GM12878 (cell line): ENCODE data around the gene PCID2. TPM values are rescaled to one million over a fixed set of nuclear protein-coding genes. Genes with fewer than 3 reads are reported as not detected.

ENCODE experiments used
- ATAC-seq: fragments of 200-7000 bp; cut with Tn5 transposase; 3 replicates; pipeline ENCODE4 v1.9.1; 2020; ENCODE audit warnings: mild to moderate bottlenecking, moderate library complexity
- BruUV-seq: library from RNA; stranded (reverse); fragments of 400-500 nt; replicated peaks from 2 replicates; lab custom pipeline; 2021; lab: Mats Ljungman, UMichigan
- CTCF ChIA-PET: fragments of 300-600 bp; sonication (Branson Sonifier 250); formaldehyde crosslinking; extraction: SDS; loops from one replicate; lab custom pipeline; 2021; ENCODE audit warnings: inconsistent platforms; lab: Yijun Ruan, JAX
- POLR2A ChIA-PET: fragments of 350-600 bp; formaldehyde crosslinking; extraction: SDS; loops from one replicate; lab custom pipeline; 2021; ENCODE audit warnings: inconsistent platforms; lab: Charles Lee
- RAD21 ChIA-PET: fragments of 300-600 bp; sonication (Branson Sonifier 250); formaldehyde crosslinking; loops from one replicate; lab custom pipeline; 2023; ENCODE audit warnings: antibody characterized with exemption; ENCODE audit not compliant: unreplicated experiment; lab: Charles Lee
- SMC1A ChIA-PET: fragments of 300-600 bp; sonication (Branson Sonifier 250); formaldehyde crosslinking; loops from one replicate; lab custom pipeline; 2023; ENCODE audit not compliant: unreplicated experiment, uncharacterized antibody; lab: Charles Lee
- DNase-seq: peaks from one replicate; pipeline ENCODE4 v3.0.0-alpha.2; 2011; ENCODE audit warnings: low read depth, low spot score
- FAIRE-seq: peaks from 3 replicates; lab custom pipeline; 2011; peaks lifted over from hg19 to GRCh38; lab: Jason Lieb, UNC
- H2AFZ ChIP-seq: 2 replicates; pipeline ENCODE4 v1.6.0; 2011; ENCODE audit warnings: low read depth, low read length, control low read depth; ENCODE audit not compliant: control insufficient read depth
- H3K27ac ChIP-seq: 2 replicates; pipeline ENCODE4 v1.5.1; 2011; ENCODE audit warnings: control low read depth; ENCODE audit not compliant: control insufficient read depth, insufficient read depth
- H3K27me3 ChIP-seq, 2 experiments: replicated peaks in 1 of 2; 2 replicates each; pipeline versions ENCODE4 v1.6.0 to v1.6.1; 2011; ENCODE audit warnings: low read length in 1 of 2; ENCODE audit not compliant: control insufficient read depth in 2 of 2, insufficient read depth in 2 of 2
- H3K36me3 ChIP-seq, 2 experiments: 2 replicates each; pipeline ENCODE4 v1.5.1; 2011; ENCODE audit warnings: low read length in 1 of 2; ENCODE audit not compliant: control insufficient read depth in 2 of 2, insufficient read depth in 2 of 2
- H3K4me1 ChIP-seq: 2 replicates; pipeline ENCODE4 v1.6.1; 2011; ENCODE audit warnings: mild to moderate bottlenecking, low read length, moderate library complexity, mixed read lengths; ENCODE audit not compliant: control insufficient read depth, insufficient read depth
- H3K4me2 ChIP-seq: 2 replicates; pipeline ENCODE4 v1.6.0; 2011; ENCODE audit warnings: control low read depth; ENCODE audit not compliant: control insufficient read depth, insufficient read depth
- H3K4me3 ChIP-seq: fragments of 200-600 bp; sonication (generic); 2 replicates; pipeline ENCODE4 v1.5.1; 2016
- H3K79me2 ChIP-seq: 2 replicates; pipeline ENCODE4 v1.6.0; 2011; ENCODE audit warnings: low read length; ENCODE audit not compliant: control insufficient read depth, insufficient read depth
- H3K9ac ChIP-seq: 2 replicates; pipeline ENCODE4 v1.8.0; 2011; ENCODE audit warnings: low read length, control low read depth, mixed read lengths; ENCODE audit not compliant: control insufficient read depth, insufficient read depth
- H3K9me3 ChIP-seq: replicated peaks from 3 replicates; pipeline ENCODE4 v1.5.1; 2011; ENCODE audit warnings: mild to moderate bottlenecking, low read length; ENCODE audit not compliant: control insufficient read depth, insufficient read depth
- H4K20me1 ChIP-seq: 2 replicates; pipeline ENCODE4 v1.6.0; 2011; ENCODE audit not compliant: control insufficient read depth, insufficient read depth
- ATF7 ChIP-seq: fragments of 450-650 bp; IDR thresholded peaks from 2 replicates; pipeline ENCODE4 v1.6.1; 2016; ENCODE audit warnings: low read depth, mild to moderate bottlenecking
- CBX3 ChIP-seq: fragments of 200-600 bp; sonication (generic); IDR thresholded peaks from 2 replicates; pipeline ENCODE4 v1.6.1; 2016; ENCODE audit warnings: low read depth, borderline replicate concordance
- CHD1 ChIP-seq: IDR thresholded peaks from 2 replicates; pipeline ENCODE4 v1.6.1; 2012; ENCODE audit warnings: low read depth, low read length, improper control_type of control experiment
- FOS ChIP-seq: IDR thresholded peaks from 3 replicates; pipeline ENCODE4 v1.6.1; 2011; ENCODE audit warnings: borderline replicate concordance; ENCODE audit not compliant: insufficient read length; ENCODE audit errors: extremely low read depth
- HDGF ChIP-seq: fragments of 450-650 bp; IDR thresholded peaks from 2 replicates; pipeline ENCODE4 v1.6.1; 2016; ENCODE audit warnings: antibody characterized with exemption
- KLF5 ChIP-seq: fragments of 450-650 bp; IDR thresholded peaks from 2 replicates; pipeline ENCODE4 v1.6.1; 2014; ENCODE audit warnings: mild to moderate bottlenecking; ENCODE audit not compliant: partially characterized antibody
- POLR2AphosphoS2 ChIP-seq: IDR thresholded peaks from 2 replicates; pipeline ENCODE4 v1.6.1; 2011; ENCODE audit warnings: low read depth, mild to moderate bottlenecking, low read length, improper control_type of control experiment, moderate library complexity
- RAD21 ChIP-seq: IDR thresholded peaks from 2 replicates; pipeline ENCODE4 v1.6.1; 2011; ENCODE audit warnings: mild to moderate bottlenecking, low read depth, low read length, moderate library complexity; ENCODE audit not compliant: insufficient read depth
- SIX5 ChIP-seq: IDR thresholded peaks from 2 replicates; pipeline ENCODE4 v1.6.1; 2011; ENCODE audit warnings: mild to moderate bottlenecking, low read depth, low read length, moderate library complexity; ENCODE audit not compliant: severe bottlenecking
- SMAD5 ChIP-seq: IDR thresholded peaks from 2 replicates; pipeline ENCODE4 v1.6.1; 2016; ENCODE audit warnings: antibody characterized with exemption, low read depth
- SRF ChIP-seq, 2 experiments: IDR thresholded peaks; 2 replicates each; pipeline ENCODE4 v1.6.1; 2011; ENCODE audit warnings: low read depth in 2 of 2, low read length in 2 of 2, mild to moderate bottlenecking in 1 of 2, moderate library complexity in 1 of 2
- STAT3 ChIP-seq: IDR thresholded peaks from 2 replicates; pipeline ENCODE4 v1.6.1; 2011; ENCODE audit warnings: low read depth, low read length, improper control_type of control experiment
- TARDBP ChIP-seq: IDR thresholded peaks from 2 replicates; pipeline ENCODE4 v1.6.1; 2016; ENCODE audit warnings: borderline replicate concordance
- TBL1XR1 ChIP-seq: IDR thresholded peaks from 2 replicates; pipeline ENCODE4 v1.6.1; 2012; ENCODE audit warnings: low read depth, low read length, improper control_type of control experiment
- YY1 ChIP-seq: IDR thresholded peaks from 2 replicates; pipeline ENCODE4 v1.6.1; 2011; ENCODE audit warnings: low read depth, mild to moderate bottlenecking, low read length
- ZZZ3 ChIP-seq: IDR thresholded peaks from 2 replicates; pipeline ENCODE4 v1.6.1; 2011; ENCODE audit warnings: low read depth; ENCODE audit not compliant: control insufficient read depth, insufficient read length
- WGBS: methylation state at CpG from one replicate; pipeline ENCODE4 v1.1.6; 2016; ENCODE audit warnings: low lambda C conversion rate; ENCODE audit not compliant: insufficient replicate concordance, insufficient coverage; ENCODE audit errors: missing lambda C conversion rate; 5-methylcytosine and 5-hydroxymethylcytosine counted together
- in situ Hi-C: fragments of 300-500 bp; cut with MboI; formaldehyde crosslinking; loops from 9 replicates; pipeline ENCODE4 v1.14.3; 2018; ENCODE audit warnings: mixed read lengths
- intact Hi-C: fragments of 100-400 bp; cut with micrococcal nuclease; formaldehyde crosslinking; loops from one replicate; pipeline ENCODE4 v1.14.2; 2022; ENCODE audit not compliant: unreplicated experiment
- polyA plus RNA-seq, 11 experiments: library from polyadenylated mRNA; depleted of rRNA in 4 of 11; unstranded in 6 of 11; stranded (reverse) in 5 of 11; fragments of >200 nt; fragmentation: Nextera tagmentation in 4 of 11; fragmentation: Illumina TruSeq in 1 of 11; extraction: Ambion mirVana in 4 of 11; extraction: Trizol in 1 of 11; gene quantifications; 1 replicate in 1 of 11; 2 replicates in 10 of 11; pipeline versions ENCODE4 v1.2.1 to v1.2.3, GENCODE V29; 2011 to 2016; ENCODE audit warnings: inconsistent platforms in 2 of 11, missing spikeins in 2 of 11, low read depth in 1 of 11
- total RNA-seq, 4 experiments: library from RNA; depleted of rRNA in 3 of 4; stranded (reverse); fragments of >200 nt in 3 of 4; fragmentation: Illumina TruSeq in 1 of 4; extraction: Trizol in 1 of 4; gene quantifications; 2 replicates each; pipeline versions ENCODE4 v1.2.1 to v1.2.3, GENCODE V29; 2013 to 2021
- TF ChIP-seq, protein P1 (sequence below): fragments of 450-650 bp; IDR thresholded peaks from 2 replicates; pipeline ENCODE4 v1.6.1; 2014; ENCODE audit warnings: mild to moderate bottlenecking
- TF ChIP-seq, protein P2 (sequence below): fragments of 450-650 bp; IDR thresholded peaks from 2 replicates; pipeline ENCODE4 v1.6.1; 2016; ENCODE audit warnings: mild to moderate bottlenecking, moderate library complexity, borderline replicate concordance

Gene PCID2
- total and polyA plus RNA-seq, 10 of the 15 experiments (the other 5 are each of a cell fraction or from before 2014, with no cell fraction given), result 37.0 to 98.1 (median 58.3) TPM

DNA sequence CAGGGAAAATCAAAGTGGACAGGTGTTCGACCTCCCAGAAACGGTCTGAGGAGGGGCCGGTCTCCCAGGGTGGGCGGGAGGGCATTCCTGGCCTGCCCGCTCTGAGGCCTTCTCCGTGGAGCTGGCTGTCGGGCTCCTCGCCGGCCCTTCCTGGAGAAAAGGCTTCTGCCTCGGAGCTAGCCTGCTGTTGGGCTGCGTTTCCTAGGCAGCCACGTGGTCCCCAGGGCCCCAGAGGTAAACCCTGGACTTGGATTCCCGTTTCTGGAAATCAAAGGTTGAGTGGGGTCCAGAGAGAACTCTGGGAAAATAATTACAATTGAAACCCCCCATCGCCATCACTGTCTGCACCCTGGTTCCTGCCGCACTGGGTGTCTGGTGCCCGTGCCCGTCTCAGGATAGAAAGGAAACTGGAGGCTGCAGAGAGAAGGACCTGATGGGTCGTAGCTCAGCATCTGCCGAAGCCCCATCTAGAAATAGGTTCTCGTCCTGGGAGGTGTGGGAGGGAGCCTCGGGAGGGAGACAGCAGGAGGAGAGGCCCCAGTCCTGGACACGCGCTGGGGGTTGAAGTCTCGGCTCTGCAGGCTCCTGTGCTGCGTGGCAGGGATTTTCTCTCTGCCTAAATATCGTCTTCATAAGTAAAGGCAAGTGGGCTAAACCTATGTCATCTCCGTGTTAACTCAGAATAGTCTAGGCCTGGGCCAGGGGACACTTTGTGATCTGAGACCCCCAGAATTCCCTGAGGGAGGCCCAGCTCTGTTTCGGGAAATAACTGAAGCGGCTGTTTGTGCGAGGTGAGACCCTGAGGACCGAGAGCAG is 57.7 kb downstream of the PCID2 start:
- Histone ChIP-seq H3K4me3 (no peak overlapping the region), H3K36me3 (no peaks in the 10 kb centered on the region), H3K9me3 (peaks cover 2% of the 10 kb centered on the region; the same call in 1 of the 3 replicates), H3K9ac (no peak overlapping the region), H3K27me3 (peaks cover 0 to 5% of the 10 kb centered on the region in 2 experiments; a peak in 3 of 4 replicates), H3K27ac (no peak overlapping the region), H2AFZ (no peak overlapping the region), H3K4me2 (no peak overlapping the region), H4K20me1 (no peaks in the 10 kb centered on the region), H3K4me1 (peaks cover 8% of the 10 kb centered on the region), H3K79me2 (no peaks in the 10 kb centered on the region)
- ChIA-PET SMC1A (no interaction called here), RAD21 (no interaction called here), CTCF (no interaction called here), POLR2A (no interaction called here)
- no peak for DNase-seq
- no peak for FAIRE-seq
- ATAC-seq, result no peak
- no peak for TF ChIP-seq CHD1
- no peak for TF ChIP-seq TARDBP
- TF ChIP-seq ZZZ3, result no peak
- no peak for TF ChIP-seq ATF7
- no peak for TF ChIP-seq SIX5
- TF ChIP-seq STAT3, result no peak
- no peak for TF ChIP-seq CBX3
- no peak for TF ChIP-seq SMAD5
- no peak for TF ChIP-seq SRF (IDR thresholded peaks at IDR 0.05; ENCODE audit: low read depth in 2 of 2, low read length in 2 of 2)
- no peak for TF ChIP-seq FOS
- no peak for TF ChIP-seq KLF5
- no peak for TF ChIP-seq HDGF
- TF ChIP-seq YY1, result no peak
- TF ChIP-seq, protein P1, sequence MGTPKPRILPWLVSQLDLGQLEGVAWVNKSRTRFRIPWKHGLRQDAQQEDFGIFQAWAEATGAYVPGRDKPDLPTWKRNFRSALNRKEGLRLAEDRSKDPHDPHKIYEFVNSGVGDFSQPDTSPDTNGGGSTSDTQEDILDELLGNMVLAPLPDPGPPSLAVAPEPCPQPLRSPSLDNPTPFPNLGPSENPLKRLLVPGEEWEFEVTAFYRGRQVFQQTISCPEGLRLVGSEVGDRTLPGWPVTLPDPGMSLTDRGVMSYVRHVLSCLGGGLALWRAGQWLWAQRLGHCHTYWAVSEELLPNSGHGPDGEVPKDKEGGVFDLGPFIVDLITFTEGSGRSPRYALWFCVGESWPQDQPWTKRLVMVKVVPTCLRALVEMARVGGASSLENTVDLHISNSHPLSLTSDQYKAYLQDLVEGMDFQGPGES, result no peak
- TF ChIP-seq TBL1XR1, result no peak
- no peak for TF ChIP-seq RAD21
- no peak for TF ChIP-seq POLR2AphosphoS2
- TF ChIP-seq, protein P2, sequence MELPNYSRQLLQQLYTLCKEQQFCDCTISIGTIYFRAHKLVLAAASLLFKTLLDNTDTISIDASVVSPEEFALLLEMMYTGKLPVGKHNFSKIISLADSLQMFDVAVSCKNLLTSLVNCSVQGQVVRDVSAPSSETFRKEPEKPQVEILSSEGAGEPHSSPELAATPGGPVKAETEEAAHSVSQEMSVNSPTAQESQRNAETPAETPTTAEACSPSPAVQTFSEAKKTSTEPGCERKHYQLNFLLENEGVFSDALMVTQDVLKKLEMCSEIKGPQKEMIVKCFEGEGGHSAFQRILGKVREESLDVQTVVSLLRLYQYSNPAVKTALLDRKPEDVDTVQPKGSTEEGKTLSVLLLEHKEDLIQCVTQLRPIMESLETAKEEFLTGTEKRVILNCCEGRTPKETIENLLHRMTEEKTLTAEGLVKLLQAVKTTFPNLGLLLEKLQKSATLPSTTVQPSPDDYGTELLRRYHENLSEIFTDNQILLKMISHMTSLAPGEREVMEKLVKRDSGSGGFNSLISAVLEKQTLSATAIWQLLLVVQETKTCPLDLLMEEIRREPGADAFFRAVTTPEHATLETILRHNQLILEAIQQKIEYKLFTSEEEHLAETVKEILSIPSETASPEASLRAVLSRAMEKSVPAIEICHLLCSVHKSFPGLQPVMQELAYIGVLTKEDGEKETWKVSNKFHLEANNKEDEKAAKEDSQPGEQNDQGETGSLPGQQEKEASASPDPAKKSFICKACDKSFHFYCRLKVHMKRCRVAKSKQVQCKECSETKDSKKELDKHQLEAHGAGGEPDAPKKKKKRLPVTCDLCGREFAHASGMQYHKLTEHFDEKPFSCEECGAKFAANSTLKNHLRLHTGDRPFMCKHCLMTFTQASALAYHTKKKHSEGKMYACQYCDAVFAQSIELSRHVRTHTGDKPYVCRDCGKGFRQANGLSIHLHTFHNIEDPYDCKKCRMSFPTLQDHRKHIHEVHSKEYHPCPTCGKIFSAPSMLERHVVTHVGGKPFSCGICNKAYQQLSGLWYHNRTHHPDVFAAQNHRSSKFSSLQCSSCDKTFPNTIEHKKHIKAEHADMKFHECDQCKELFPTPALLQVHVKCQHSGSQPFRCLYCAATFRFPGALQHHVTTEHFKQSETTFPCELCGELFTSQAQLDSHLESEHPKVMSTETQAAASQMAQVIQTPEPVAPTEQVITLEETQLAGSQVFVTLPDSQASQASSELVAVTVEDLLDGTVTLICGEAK, result no peak
- intact Hi-C loops (loop anchor here (5.0 kb wide), 1 partner anchor 57 kb away; the partner anchor contains the start of genes CUL4A and PCID2), in situ Hi-C loops (no loop called here)
- 39% methylated on average over 29 of the region's 31 CpGs for WGBS
- no TSS peak for BruUV-seq
